ENCODE results near the gene SLITRK5. TPM values are rescaled to one million over a fixed set of nuclear protein-coding genes. Genes with fewer than 3 reads are reported as not detected.

The SLITRK5 gene
- total RNA-seq, 4 donors from 2014 or later: 0.14 to 0.40 (median 0.16) TPM; not detected in 1

DNA sequence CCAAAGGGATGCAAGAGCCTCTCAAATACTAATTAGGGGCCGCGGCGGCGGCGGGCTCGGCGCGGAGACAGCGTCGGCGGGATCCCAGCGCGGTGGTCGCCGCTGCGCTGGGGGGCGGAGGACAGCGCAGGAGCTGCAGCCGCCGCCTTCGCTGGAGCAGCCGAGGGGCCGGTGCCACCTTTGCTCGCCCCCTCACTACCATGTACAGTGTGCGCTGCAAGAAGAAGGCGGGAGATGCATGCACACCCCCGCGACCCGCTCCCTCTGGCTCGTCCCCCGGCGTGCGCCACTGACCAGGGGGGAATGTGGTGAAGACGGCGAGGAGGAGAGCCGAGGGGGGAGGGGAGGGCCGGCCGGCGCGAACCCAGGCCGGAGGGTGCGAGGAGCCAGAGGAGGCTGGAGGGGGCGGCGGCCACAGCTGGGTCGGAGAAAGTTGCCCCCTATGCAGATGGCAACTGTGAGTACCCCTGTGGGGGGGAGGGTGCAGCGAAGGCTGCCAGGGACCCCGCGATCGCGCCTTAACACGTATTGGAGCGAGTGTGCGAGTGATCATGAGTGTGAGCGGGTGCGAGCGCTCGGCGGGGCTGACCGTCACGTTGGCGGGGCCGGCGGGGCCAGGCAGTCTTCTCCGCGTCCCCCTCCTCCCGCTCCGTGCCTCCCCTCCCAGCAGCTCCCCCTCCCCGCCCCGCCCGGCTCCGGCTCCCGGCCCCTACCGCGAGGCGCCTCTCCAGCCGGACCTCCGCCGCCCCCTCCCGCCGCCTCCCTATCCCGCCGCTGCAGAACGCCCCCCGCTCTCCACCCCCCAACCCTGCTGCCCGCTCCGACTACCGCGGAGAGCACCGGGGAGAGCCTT lies 808 bp downstream of the SLITRK5 start:
- peaks cover 3 to 34% (median 21%) of the 10 kb centered on the region in 4 donors for H3K4me1 ChIP-seq
- intact Hi-C loops (cut with DNase I; ENCODE audit: low total_unique reads) (no loop called here), in situ Hi-C loops (cut with MboI; ENCODE audit: low pct_ligation_motif_present in 1 of 4, low pct_unique_long_range_greater_than_20kb in 1 of 4, low sequenced_read_pairs in 3 of 4) (no loop called here)
- 8% methylated on average over 60 of the region's 89 CpGs; no CpG with 5 or more reads in 1 of the 2 donors for WGBS, 2 donors (ENCODE audit: low coverage in 1 of 2)
- peak overlapping the region; percentile 32 to 53 (median 42) for H3K4me3 ChIP-seq
- H3K27ac ChIP-seq: peak overlapping the region in 1 of 4 donors; percentile 32
- no peaks in the 10 kb centered on the region for H3K9me3 ChIP-seq
- no peaks in the 10 kb centered on the region for H3K36me3 ChIP-seq
- TF ChIP-seq POLR2AphosphoS5 (IDR thresholded peaks at IDR 0.05) (no peak), POLR2A (IDR thresholded peaks at IDR 0.05) (no peak), EP300 (IDR thresholded peaks at IDR 0.05; ENCODE audit: low read depth) (no peak)
- TF ChIP-seq, protein P1, sequence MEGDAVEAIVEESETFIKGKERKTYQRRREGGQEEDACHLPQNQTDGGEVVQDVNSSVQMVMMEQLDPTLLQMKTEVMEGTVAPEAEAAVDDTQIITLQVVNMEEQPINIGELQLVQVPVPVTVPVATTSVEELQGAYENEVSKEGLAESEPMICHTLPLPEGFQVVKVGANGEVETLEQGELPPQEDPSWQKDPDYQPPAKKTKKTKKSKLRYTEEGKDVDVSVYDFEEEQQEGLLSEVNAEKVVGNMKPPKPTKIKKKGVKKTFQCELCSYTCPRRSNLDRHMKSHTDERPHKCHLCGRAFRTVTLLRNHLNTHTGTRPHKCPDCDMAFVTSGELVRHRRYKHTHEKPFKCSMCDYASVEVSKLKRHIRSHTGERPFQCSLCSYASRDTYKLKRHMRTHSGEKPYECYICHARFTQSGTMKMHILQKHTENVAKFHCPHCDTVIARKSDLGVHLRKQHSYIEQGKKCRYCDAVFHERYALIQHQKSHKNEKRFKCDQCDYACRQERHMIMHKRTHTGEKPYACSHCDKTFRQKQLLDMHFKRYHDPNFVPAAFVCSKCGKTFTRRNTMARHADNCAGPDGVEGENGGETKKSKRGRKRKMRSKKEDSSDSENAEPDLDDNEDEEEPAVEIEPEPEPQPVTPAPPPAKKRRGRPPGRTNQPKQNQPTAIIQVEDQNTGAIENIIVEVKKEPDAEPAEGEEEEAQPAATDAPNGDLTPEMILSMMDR (IDR thresholded peaks at IDR 0.05): no peak
- DNase-seq: peak; percentile 7
- peaks cover 75% of the 10 kb centered on the region for H3K27me3 ChIP-seq

DNA sequence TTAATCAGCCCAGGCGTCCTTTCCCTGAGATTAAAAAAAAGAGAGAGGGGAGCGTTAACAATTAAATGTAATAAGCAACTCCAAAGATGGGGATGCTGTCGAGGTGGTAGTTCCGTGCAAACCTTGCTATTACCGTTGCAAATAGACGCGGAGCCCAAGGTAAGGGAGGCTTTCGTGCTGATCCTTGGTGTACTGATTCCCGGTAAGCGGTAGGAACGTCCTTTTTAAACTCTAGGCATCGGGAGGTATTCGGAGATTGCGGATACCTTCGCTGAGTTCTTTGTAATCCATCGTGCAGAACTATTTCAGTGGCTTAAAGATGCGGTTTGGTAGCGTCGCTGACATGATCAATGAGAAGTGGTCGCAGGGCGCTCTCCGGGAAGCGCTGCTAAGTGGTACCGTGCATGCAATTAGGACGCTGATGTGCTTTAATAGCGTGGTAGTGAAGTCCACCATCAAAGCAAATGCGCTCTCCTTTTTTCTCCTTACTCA lies 3.1 kb downstream of the SLITRK5 start:
- DNase-seq: no peak
- in situ Hi-C loops (cut with MboI; ENCODE audit: low pct_ligation_motif_present in 1 of 4, low pct_unique_long_range_greater_than_20kb in 1 of 4, low sequenced_read_pairs in 3 of 4): no loop called here
- intact Hi-C loops (cut with DNase I; ENCODE audit: low total_unique reads): no loop called here

DNA sequence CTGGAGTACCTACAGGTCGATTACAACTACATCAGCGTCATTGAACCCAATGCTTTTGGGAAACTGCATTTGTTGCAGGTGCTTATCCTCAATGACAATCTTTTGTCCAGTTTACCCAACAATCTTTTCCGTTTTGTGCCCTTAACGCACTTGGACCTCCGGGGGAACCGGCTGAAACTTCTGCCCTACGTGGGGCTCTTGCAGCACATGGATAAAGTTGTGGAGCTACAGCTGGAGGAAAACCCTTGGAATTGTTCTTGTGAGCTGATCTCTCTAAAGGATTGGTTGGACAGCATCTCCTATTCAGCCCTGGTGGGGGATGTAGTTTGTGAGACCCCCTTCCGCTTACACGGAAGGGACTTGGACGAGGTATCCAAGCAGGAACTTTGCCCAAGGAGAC lies 4.7 kb downstream of the SLITRK5 start:
- H3K27me3 ChIP-seq: peaks cover 79% of the 10 kb centered on the region
- intact Hi-C loops (cut with DNase I; ENCODE audit: low total_unique reads): no loop called here

More for the DNA sequence above, 3.1 kb downstream of the SLITRK5 start:
- WGBS, 2 donors (ENCODE audit: low coverage in 1 of 2): 17 to 22% methylated on average over 27 of the region's 27 CpGs
- no peaks in the 10 kb centered on the region for H3K9me3 ChIP-seq
- TF ChIP-seq EP300 (IDR thresholded peaks at IDR 0.05; ENCODE audit: low read depth) (no peak), POLR2AphosphoS5 (IDR thresholded peaks at IDR 0.05) (no peak), POLR2A (IDR thresholded peaks at IDR 0.05) (no peak)
- TF ChIP-seq, protein P1 (IDR thresholded peaks at IDR 0.05): no peak
- no peak overlapping the region for H3K27ac ChIP-seq
- peaks cover 87% of the 10 kb centered on the region for H3K27me3 ChIP-seq
- H3K36me3 ChIP-seq: no peaks in the 10 kb centered on the region
- peaks cover 9 to 46% (median 33%) of the 10 kb centered on the region in 4 donors for H3K4me1 ChIP-seq
- no peak overlapping the region for H3K4me3 ChIP-seq

More for the DNA sequence above, 4.7 kb downstream of the SLITRK5 start:
- DNase-seq: no peak
- no peaks in the 10 kb centered on the region for H3K9me3 ChIP-seq
- peaks cover 9 to 41% (median 33%) of the 10 kb centered on the region in 4 donors for H3K4me1 ChIP-seq
- H3K4me3 ChIP-seq: no peak overlapping the region
- H3K27ac ChIP-seq: no peak overlapping the region
- H3K36me3 ChIP-seq: no peaks in the 10 kb centered on the region
- in situ Hi-C loops (cut with MboI; ENCODE audit: low pct_ligation_motif_present in 1 of 4, low pct_unique_long_range_greater_than_20kb in 1 of 4, low sequenced_read_pairs in 3 of 4): no loop called here
- 85 to 91% methylated on average over 6 to 10 of the region's 10 CpGs for WGBS, 2 donors (ENCODE audit: low coverage in 1 of 2)
- TF ChIP-seq POLR2A (IDR thresholded peaks at IDR 0.05) (no peak), POLR2AphosphoS5 (IDR thresholded peaks at IDR 0.05) (no peak), EP300 (IDR thresholded peaks at IDR 0.05; ENCODE audit: low read depth) (no peak)
- TF ChIP-seq, protein P1 (IDR thresholded peaks at IDR 0.05): no peak

All from transverse colon (tissue), 4 donors.